ENCODE measurements around the gene AGPAT1. TPM values are rescaled to one million over a fixed set of nuclear protein-coding genes. Genes with fewer than 3 reads are reported as not detected.

The AGPAT1 gene
- total and polyA plus RNA-seq, 10 of the 15 experiments (the other 5 are each of a cell fraction or from before 2014, with no cell fraction given), result 13.9 to 39.5 (median 24.7) TPM

- TF ChIP-seq MTA2 (IDR thresholded peaks at IDR 0.05; ENCODE audit: low read depth), result peak; percentile 70
- peak; percentile 96 for TF ChIP-seq DPF2 (IDR thresholded peaks at IDR 0.05)
- peak; percentile 68; the same call in 1 of the 2 replicates for TF ChIP-seq BCL11A (IDR thresholded peaks at IDR 0.05; ENCODE audit: low read depth, low read length)
- TF ChIP-seq BHLHE40 (IDR thresholded peaks at IDR 0.05; ENCODE audit: borderline replicate concordance in 1 of 2, low read depth in 2 of 2, low read length in 1 of 2), result peak in 1 of 2 experiments; percentile 25; a peak in 1 of 4 replicates
- TF ChIP-seq MEF2A (IDR thresholded peaks at IDR 0.05; ENCODE audit: insufficient read depth, low read depth, low read length), result 0 out of 2 replicates have a peak, but pooled peaks have one; percentile 17
- TF ChIP-seq IKZF2 (IDR thresholded peaks at IDR 0.05), result peak; percentile 89
- no peak for TF ChIP-seq ZNF217 (IDR thresholded peaks at IDR 0.05)
- peak; percentile 66; the same call in 1 of the 2 replicates for TF ChIP-seq PAX5 (IDR thresholded peaks at IDR 0.05; ENCODE audit: borderline replicate concordance, low read depth, low read length)
These were observed 48.8 kb upstream of the AGPAT1 start (continued) for GRCh38 chr6:32224696-32225095.

GRCh38 chr6:32223258-32224235 lies 47.7 kb upstream of the AGPAT1 start, which contains the start of gene NOTCH4:
TSS of gene NOTCH4 (minus strand) at chr6:32224067. CDS start at chr6:32223928, 139 bp downstream.
- Histone ChIP-seq H4K20me1 (ENCODE audit: control insufficient read depth, insufficient read depth) (no peaks in the 10 kb centered on the region), H3K4me1 (ENCODE audit: control insufficient read depth, insufficient read depth, low read length) (peaks cover 37% of the 10 kb centered on the region), H3K9ac (ENCODE audit: control insufficient read depth, insufficient read depth, low read length) (no peak within 1 kb of the TSS), H3K4me3 (no peak within 1 kb of the TSS), H2AFZ (ENCODE audit: control insufficient read depth, low read depth, low read length) (no peak within 1 kb of the TSS), H3K36me3 (ENCODE audit: control insufficient read depth in 2 of 2, insufficient read depth in 2 of 2, low read length in 1 of 2) (no peaks in the 10 kb centered on the region), H3K27me3 (replicated peaks in 1 of 2; ENCODE audit: control insufficient read depth in 2 of 2, insufficient read depth in 2 of 2, low read length in 1 of 2) (peaks cover 0 to 2% of the 10 kb centered on the region in 2 experiments; a peak in 1 of 4 replicates), H3K4me2 (ENCODE audit: control insufficient read depth, insufficient read depth) (peak within 1 kb of the TSS; percentile 28), H3K9me3 (replicated peaks; ENCODE audit: control insufficient read depth, insufficient read depth, low read length) (no peaks in the 10 kb centered on the region; the same call in 2 of the 3 replicates), H3K27ac (ENCODE audit: control insufficient read depth, insufficient read depth) (no peak within 1 kb of the TSS), H3K79me2 (ENCODE audit: control insufficient read depth, insufficient read depth, low read length) (no peaks in the 10 kb centered on the region)
- DNase-seq (ENCODE audit: low read depth, low spot score) (no peak), ATAC-seq (no peak; the same call in 2 of the 3 replicates), FAIRE-seq (no peak)
- no TSS peak for BruUV-seq (replicated peaks)
- intact Hi-C loops (cut with micrococcal nuclease; ENCODE audit: unreplicated experiment), result no loop called here
- ChIA-PET SMC1A (ENCODE audit: uncharacterized antibody, unreplicated experiment) (no interaction called here), RAD21 (ENCODE audit: unreplicated experiment) (interaction anchor here (0.5 to 0.6 kb wide), 2 partner anchors 11 to 388 kb away, joined by 3 read pairs; no protein-coding TSS in a partner anchor), CTCF (interaction anchor here (0.6 kb wide), 1 partner anchor 141 kb away, joined by 4 read pairs; no protein-coding TSS in a partner anchor), POLR2A (no interaction called here)
- 55% methylated on average over 17 of the region's 20 CpGs for WGBS (ENCODE audit: insufficient coverage, insufficient replicate concordance, low lambda C conversion rate, missing lambda C conversion rate)
- in situ Hi-C loops (cut with MboI), result no loop called here
- TF ChIP-seq SMARCA5 (IDR thresholded peaks at IDR 0.05), result no peak
- no peak for TF ChIP-seq ATF3 (IDR thresholded peaks at IDR 0.05; ENCODE audit: borderline replicate concordance, extremely low read depth, low read depth, low read length)
- TF ChIP-seq CEBPB (IDR thresholded peaks at IDR 0.05; ENCODE audit: borderline replicate concordance in 1 of 2, low read depth in 2 of 2, low read length in 2 of 2), result no peak
- TF ChIP-seq REST (IDR thresholded peaks at IDR 0.05; ENCODE audit: low read depth, low read length), result no peak
- TF ChIP-seq MLLT1 (IDR thresholded peaks at IDR 0.05), result no peak
- no peak for TF ChIP-seq SREBF1 (IDR thresholded peaks at IDR 0.05; ENCODE audit: low read length)
- TF ChIP-seq HCFC1 (IDR thresholded peaks at IDR 0.05; ENCODE audit: low read length), result no peak
- TF ChIP-seq CBFB (IDR thresholded peaks at IDR 0.05; ENCODE audit: low read depth), result no peak

All from GM12878 (cell line).